Erythroblast (primary cell): ENCODE data around the gene SHKBP1.

Experiments used
- GATA1 ChIP-seq: IDR thresholded peaks from 2 replicates; pipeline ENCODE4 v1.6.1; 2011; ENCODE audit warnings: low read depth, mild to moderate bottlenecking, control low read depth, low read length, moderate library complexity
- POLR2A ChIP-seq: IDR thresholded peaks from 2 replicates; pipeline ENCODE4 v1.6.1; 2011; ENCODE audit warnings: mild to moderate bottlenecking, low read length

DNA sequence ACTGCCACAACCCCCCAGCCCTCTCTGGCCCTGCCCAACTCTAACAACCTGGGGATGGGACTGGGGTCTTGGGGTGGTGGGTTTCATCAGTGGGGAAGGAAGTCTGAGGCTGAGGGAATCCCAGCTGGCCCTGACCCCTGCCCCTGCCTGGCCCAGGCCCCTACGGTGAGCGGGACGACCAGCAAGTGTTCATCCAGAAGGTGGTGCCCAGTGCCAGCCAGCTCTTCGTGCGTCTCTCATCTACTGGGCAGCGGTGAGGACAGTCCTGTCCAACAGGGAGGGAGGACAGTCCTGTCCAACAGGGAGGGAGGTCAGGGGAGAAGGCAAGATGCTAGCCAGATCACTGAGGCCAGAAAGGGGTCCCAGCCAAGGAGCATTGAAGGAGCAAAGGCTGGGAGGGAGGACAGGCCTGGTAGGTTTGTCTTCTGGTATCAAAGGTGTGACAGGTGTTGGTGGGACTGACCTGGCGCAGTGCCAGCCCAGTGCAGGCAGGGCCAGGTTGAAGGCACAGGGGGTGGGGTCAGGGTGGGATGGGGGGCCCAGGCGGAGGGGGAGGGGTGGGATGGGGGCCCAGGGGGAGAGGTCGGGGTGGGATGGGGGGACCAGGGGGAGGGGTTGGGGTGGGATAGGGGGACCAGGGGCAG lies 12.4 kb downstream of the SHKBP1 start:
- TF ChIP-seq POLR2A (no peak), GATA1 (no peak)
